NCI-H748 treated with DMSO at 0.1 percent for 48 hours (cell line): Measurements from ENCODE around the gene AQP12B.
"Not testable (repeated sequence)": the region's sequence is repeated elsewhere in the genome, so short reads cannot be mapped to it uniquely, and the experiment has no call there.

ENCODE experiments used
- DNase-seq: peaks from one replicate; lab custom pipeline; 2025; lab: John Stamatoyannopoulos, UW

AQP12B gene

GRCh38 chr2:240701091-240701735 is 18.5 kb upstream of the AQP12B start:
- no peak for DNase-seq

GRCh38 chr2:240700616-240701015 is 17.9 kb upstream of the AQP12B start:
- not testable (repeated sequence) for DNase-seq

DNA sequence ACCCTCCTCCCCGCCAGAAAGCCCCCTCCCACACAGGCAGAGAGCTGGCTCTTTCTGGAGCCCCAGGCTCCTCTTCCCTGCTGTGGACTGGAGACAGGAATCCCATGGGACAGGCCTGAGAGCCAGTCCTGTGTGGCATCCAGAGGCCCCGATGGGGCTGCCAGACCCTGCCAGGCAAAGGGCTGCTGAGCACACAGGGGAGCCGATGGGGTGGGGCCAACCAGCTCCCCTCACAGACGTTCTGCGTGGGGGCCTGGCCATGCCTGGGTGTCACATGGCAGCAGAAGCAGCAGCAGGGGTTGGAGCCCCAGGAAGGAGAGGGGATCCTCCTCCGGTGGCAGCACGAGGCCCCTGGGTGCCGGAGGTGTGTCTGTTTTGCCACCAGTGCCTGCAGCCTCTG is 17.1 kb upstream of the AQP12B start:
- DNase-seq = not testable (repeated sequence)

- DNase-seq = not testable (repeated sequence)
Observed at GRCh38 chr2:240698852-240699561, 16.3 kb upstream of the AQP12B start.

DNA sequence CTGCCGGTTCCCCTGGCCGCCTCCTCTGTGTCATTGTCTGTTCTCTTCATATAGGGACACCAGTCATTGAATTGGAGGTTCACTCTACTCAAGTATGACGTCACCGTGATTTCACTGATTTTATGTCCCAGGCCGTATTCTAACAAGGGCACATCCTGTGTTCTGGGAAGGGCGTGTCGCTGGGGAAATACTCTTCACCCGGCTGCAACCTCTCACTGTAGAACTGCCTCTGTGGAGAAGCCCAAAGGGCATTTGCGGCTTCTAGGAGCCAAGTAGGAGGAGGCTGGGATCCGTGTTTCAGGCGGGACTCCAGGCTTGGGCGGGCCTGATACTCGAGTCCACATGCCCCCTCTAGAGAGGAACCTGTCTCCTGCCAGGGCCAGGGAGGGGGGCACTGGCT is 13.8 kb upstream of the AQP12B start:
- not testable (repeated sequence) for DNase-seq

GRCh38 chr2:240695593-240695992 is 12.9 kb upstream of the AQP12B start:
- not testable (repeated sequence) for DNase-seq

DNA sequence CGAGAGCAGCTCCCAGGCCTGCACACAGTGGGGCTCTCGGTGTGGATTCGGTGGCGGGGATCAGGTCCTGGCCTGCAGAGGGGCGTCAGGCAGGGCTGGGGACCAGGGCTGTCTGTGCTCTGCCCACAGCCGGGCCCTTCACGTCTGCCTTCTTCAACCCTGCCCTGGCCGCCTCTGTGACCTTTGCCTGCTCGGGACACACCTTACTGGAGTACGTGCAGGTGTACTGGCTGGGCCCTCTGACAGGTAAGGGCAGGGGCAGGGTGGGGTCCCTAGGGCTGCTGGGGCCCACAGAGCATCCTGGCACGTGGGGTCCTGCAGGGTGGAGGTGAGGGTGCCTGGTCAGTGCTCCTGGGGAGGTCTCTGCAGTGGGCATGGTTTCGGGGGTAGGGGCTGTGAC is 11.6 kb upstream of the AQP12B start:
- not testable (repeated sequence) for DNase-seq

- DNase-seq = not testable (repeated sequence)
Observed at GRCh38 chr2:240692583-240693561, 10.2 kb upstream of the AQP12B start.

DNA sequence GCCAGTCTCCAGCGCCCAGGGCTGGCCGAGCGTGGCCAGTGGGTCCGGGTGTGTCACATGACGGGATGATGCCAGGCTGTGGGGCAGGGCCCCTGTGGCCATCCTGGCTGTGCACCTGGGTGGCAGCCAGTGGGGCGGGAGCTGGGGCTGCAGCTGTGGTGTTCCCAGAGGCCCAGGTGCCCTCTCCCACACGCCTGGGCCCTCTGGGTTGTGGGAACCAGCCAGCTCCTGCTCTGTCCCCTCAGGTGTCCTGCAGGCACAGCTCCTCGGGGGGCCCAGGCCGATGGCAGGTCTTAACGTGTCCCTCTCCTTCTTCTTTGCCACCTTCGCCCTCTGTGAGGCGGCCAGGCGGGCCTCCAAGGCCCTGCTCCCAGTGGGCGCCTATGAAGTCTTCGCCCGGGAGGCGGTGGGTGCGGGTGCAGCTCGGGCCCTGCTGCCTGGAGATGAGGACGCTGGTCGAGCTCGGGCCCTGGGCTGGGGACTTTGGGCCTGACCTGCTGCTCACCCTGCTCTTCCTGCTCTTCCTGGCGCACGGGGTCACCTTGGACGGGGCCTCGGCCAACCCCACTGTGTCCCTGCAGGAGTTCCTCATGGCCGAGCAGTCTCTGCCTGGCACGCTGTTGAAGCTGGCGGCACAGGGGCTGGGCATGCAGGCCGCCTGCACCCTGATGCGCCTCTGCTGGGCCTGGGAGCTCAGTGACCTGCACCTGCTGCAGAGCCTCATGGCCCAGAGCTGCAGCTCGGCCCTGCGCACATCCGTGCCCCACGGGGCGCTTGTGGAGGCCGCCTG is 9.1 kb upstream of the AQP12B start, which contains the start of gene AQP12A:
TSS of gene AQP12A (plus strand) at position 236 of the 790 bp plus-strand sequence. CDS start at position 284, 48 bp downstream.
- DNase-seq = not testable (repeated sequence)

- not testable (repeated sequence) for DNase-seq
Observed at GRCh38 chr2:240691075-240691427, 8.4 kb upstream of the AQP12B start.

- not testable (repeated sequence) for DNase-seq
Observed at GRCh38 chr2:240690421-240691074, 7.9 kb upstream of the AQP12B start.

DNA sequence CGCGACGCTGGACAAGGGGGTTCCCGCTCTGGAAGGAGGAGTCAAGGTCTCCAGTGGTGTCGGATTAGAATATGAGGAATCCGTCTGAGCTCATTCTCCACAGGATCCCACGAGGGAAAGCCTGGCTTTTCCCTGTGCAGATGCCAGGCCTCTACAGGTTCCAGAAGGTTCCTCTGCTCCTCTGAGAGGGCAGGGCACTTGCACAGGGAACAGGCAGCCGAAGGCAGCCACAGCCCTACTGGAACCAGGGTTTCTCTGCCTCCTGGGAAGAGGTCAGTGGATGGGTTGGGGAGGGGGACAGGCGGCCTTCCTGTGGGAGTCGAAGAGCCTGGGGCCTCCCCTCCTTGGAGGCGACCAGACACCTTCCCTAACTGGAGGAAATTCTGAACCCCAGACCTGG is 7.3 kb upstream of the AQP12B start:
- no peak for DNase-seq

- DNase-seq = no peak
Observed at GRCh38 chr2:240688553-240688919, 5.9 kb upstream of the AQP12B start.

DNA sequence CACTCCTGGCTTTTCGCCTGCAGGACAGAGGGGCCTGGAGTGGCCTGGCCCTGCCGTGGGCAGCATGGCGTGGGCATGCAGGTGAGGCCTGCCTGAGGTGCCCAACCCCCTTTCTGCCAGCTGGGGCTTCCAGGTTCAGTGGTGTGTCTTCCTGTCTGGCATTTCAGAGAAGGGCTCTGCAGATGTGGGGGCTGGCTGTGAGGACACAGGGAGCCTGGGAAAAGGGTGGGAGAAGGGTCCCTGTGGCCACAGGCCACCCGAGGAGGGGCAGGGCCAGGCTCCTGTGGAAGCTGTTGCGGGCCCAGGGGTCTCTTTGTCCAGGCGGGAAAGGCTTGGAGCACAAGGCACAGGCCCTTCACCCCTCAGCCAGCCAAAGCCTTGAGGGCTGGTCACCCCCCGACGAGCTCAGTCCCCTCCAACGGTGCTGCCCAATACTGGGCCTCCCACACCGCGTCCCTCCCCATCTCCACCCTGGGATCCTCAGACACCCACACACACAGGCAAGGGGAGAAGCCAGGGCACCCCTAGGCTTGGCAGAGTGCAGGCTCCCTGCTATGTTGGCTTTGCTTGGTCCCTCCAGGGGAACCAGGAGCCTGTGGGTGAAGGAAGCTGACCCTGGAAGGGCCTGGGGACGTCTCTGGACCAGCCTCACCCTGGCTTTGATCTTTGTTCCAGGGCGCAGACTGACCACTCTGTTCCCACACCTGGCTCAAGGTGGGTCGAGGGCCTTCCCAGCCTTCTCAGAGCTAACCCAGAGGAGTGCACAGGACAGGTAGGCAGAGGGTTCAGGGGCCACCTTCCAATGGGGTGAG is 5.3 kb upstream of the AQP12B start:
- no peak for DNase-seq

- DNase-seq = no peak
Observed at GRCh38 chr2:240687045-240687740, 4.5 kb upstream of the AQP12B start.

DNA sequence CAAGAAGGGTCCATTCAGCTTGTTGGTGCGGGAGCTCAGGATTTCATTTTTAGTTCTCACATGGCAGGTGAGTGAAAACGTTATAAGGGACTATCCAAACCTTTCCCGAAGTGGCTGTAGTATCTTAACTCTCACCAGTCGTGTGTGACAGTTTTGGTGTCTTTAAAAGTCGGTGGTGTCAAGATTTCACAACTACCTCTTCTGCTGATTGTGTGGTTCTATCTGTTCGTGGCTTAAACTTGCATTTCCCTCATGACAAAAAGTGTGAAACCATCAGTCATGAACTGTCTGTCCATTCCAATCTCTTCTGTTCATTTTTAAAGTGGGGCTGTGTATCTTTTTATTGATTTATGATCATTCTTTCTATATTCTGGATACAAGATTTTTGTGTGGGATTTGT is 3.8 kb upstream of the AQP12B start:
- no peak for DNase-seq

DNA sequence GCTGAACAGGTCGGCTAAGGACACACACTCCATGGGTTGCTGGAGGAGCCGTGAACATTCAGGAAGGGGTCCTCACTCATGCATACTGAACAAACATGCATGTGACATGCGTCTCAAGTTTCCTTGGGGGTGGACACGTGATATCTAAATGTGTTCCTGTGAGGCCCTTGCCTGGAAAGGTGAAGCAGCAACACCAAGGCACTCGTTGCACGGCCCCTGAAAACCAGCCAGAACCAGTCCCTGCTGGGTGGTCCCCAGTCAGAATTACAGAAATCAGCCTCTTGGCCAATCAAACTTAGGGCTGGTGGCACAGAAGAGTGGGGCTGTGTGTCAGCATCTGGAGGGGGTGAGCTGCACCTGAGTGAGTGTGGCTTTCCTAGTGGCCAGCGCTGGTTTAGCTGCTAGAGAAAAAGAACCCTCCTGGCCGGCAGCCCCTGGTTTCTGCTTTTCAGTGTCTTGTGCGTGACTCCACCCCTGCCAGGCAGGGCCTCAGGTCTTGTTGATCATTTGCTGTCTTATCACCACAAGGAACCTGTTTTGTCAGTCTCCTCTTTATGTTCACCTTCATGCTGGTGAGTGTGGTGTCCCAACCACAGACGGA is 3.2 kb upstream of the AQP12B start:
- no peak for DNase-seq

DNA sequence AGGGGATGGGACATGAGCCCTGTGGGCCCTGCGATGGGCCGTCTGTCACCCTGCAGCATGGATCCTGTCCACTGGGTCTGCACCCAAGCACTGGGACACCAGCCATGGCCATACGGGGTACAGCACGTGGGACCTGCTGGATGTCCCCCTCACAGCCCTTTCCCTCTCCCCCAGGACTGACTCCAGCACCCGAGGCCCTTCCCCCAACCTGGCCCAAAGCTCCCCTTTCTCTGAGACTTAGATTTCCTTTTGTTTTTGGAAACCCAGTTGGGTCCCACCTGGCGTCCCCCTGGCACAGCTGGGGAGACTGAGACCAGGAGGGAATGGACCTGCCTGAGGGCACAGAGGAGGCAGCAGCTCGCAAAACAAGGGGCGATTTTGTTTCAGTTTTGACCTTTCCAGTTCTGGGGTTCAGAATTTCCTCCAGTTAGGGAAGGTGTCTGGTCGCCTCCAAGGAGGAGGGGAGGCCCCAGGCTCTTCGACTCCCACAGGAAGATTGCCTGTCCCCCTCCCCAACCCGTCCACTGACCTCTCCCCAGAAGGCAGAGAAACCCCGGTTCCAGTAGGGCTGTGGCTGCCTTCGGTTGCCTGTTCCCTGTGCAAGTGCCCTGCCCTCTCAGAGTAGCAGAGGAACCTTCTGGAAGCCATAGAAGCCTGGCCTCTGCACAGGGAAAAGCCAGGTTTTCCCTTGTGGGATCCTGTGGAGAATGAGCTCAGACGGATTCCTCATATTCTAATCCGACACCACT is 1.5 kb upstream of the AQP12B start:
- DNase-seq = not testable (repeated sequence)
